NCI-H2107 (cell line): ENCODE results near the gene AMY1A.
"Not testable (repeated sequence)": the region's sequence is repeated elsewhere in the genome, so short reads cannot be mapped to it uniquely, and the experiment has no call there.

ENCODE experiments used
- DNase-seq: peaks from one replicate; lab custom pipeline; 2025; lab: John Stamatoyannopoulos, UW

AMY1A gene

DNA sequence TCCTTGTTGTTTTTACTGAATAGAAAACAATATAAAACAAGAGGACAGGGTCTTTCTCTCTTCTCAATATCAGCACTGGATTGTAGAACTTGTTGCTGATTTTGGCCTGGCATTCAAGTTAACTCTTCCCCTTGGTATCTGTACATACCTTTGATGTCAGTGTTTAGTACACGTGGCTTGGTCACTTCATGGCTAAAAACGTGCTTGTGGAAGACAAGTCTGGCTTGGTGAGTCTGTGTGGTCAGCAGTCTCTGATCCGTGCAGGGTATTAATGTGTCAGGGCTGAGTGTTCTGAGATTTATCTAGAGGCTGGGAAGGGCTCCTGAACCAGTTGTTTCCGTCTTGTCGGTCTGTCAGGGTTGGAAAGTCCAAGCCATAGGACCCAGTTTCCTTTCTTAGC lies at the start of gene AMY1A:
Gene AMY1A, plus strand, starts transcription at position 301 of the 400 bp plus-strand sequence. CDS start 571 bp downstream, outside the sequence.
- not testable (repeated sequence) for DNase-seq

DNA sequence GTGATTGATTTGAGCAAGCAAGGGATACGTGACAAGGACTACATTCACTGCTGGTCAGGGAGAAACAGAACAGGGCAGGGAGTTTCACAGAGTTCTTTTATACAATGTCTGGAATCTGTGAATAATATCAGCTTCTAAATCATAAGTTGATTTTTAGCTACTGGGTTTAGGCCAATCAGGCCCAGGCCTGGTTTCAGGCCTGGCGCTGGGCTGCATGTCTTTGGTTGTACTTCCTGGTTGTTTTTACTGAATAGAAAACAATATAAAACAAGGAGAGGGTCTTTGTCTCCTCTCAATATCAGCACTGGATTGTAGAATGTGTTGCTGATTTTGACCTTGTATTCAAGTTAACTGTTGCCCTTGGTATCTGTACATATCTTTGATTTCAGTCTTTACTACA lies 39.2 kb upstream of the AMY1A start:
- no peak for DNase-seq

DNA sequence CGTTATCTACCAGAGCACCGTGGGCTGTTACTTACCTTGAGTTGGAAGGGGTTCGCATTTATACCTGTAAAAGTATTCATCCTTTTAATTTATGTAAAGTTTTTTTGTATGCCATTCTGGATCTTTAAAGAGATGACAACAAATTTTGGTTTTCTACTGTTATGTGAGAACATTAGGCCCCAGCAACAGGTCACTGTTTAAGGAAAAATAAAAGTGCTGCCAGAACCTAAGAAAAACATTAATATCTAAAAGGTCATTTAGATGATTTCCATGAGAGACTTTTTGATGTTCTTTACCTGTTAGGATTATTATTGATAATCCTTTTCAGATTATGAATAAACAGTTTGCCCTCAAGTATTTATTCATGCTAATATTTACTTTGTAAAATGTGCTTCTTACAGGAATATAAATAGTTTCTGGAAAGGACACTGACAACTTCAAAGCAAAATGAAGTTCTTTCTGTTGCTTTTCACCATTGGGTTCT lies 38.5 kb upstream of the AMY1A start, which contains the start of gene AMY2A:
Gene AMY2A, plus strand, starts transcription at position 434 of the 484 bp plus-strand sequence. Its CDS starts 14 bp downstream, at position 448.
- not testable (repeated sequence) for DNase-seq

DNA sequence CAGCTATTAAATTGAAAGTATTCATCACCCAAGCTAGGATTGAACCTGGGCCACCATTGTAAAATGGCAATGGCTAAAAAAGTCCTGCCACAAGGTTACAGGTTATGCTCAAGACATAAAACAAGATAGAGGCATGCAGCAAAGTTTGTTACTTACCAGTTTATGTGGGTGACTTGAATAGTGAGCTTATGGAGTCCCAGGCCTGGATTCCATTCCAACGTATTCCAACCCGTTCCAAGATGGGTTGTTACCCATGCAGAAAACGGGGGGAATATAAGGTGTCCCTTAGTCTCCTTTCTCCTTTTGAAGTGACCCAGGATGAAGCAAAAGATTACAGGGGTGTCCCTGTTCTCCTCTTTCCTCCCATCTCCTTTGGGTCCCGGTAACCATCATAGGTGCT lies 28.1 kb upstream of the AMY1A start:
- not testable (repeated sequence) for DNase-seq

DNA sequence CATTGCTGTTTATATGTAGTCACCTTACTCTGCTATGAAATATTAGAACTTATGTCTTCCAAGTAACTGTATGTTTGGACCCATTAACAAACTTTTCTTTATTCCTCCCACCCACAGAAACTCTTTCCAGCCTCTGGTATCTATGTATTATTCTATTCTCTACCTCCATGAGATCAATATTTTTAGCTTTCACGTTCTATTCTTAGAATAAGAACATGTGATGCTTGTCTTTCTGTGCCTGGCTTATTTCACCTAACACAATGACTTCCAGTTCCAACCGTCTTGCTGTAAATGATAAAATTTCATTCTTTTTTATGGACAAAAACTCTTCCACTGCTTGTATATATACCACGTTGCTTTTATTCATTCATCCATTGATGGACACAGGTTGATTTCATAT lies 14.4 kb upstream of the AMY1A start:
- DNase-seq, result not testable (repeated sequence)

DNA sequence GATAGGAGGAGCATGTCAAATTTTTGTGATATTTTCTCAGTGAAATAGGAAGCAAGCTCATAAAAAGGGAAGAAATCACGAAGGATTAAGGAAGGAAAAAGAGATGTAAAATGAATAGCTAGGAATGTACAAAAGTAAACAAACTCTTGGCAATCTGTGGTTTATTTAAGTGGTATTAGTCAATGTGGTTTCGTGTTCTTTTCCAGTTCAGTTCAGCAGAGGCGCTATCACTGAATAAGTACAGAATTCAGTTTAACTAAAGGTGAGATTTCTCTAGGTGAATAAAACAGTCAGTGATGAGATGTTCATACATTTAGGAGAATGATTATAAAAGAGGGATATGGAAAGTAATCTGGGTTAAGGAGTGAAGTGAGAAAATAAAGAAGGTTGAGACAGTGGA lies 11.7 kb upstream of the AMY1A start:
- not testable (repeated sequence) for DNase-seq

DNA sequence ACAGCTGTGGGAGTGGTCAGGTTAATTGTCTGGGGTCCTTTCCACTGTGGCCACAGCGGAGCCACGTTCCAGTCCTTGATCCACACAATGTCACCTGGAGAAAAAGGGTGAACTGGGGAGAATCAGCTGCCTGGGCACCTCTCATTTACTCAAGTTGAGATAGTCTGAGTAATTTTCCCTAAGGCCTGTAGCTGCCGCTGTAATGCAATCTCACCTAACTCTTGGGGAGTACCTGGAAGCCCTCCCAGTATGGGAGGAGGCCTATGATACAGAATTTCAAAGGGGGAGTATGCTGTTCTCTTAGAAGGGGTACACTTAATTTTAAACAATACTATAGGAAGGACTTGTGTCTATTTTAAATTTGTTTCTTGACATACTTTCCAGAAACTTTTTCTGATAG lies 5.3 kb upstream of the AMY1A start:
- not testable (repeated sequence) for DNase-seq

DNA sequence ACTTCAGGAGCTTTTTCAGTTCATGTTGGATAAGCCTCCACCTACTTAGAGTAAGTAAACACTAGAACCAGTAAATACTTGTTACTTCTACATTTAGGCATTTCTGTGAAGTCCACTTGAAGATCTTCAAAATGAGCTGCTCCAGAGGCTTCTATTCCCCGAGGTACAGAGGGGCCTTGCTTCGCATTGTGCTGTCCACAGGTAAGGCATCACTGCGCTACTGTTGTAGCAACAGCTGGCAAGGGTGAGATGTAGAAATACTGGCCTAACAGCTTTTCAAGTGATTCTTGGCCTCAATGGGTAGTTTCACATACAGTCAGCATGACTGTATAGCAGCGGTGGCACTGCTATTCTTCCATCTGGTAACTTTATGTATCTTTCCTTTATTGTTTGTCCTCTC lies 4.7 kb upstream of the AMY1A start:
- DNase-seq, result not testable (repeated sequence)

DNA sequence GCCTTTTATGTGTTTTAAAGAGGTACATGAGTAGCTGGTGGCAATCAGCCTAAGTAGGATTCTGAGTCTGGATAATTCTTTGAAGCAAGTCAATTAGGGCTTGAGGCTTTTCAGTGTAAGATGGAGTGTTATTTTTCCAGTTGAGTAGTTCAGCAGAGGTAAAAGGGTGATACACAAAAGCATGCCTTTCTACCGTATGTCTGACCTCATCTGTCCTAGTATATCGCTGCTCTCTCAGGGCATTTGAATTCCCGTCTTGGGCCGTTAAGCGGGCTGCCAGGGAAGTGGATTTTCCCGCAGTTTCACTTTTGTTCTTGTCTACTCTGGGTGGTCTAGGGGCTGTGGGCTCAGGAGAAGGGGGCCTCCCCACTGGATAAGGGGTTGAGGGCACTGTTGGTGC lies 1.4 kb upstream of the AMY1A start:
- not testable (repeated sequence) for DNase-seq

DNA sequence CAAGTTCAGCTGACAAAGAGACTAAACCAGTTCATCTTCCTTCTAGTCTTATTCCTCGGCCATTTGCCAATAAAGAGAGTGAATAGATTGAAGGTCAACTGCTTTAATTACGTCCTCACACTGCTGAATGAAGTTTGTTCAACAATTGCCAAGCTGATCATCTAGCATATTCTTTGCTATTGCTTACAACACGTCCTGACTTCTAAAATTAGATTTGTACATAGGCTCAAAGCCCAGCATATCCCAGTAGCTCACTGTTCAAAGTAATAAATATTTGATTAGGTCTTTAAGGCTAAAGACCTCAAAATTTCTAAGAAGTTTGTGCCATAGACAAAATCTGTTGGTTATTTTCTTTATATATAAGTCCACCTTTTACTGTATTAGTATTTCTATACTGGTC lies 20.8 kb downstream of the AMY1A start:
- DNase-seq, result not testable (repeated sequence)

DNA sequence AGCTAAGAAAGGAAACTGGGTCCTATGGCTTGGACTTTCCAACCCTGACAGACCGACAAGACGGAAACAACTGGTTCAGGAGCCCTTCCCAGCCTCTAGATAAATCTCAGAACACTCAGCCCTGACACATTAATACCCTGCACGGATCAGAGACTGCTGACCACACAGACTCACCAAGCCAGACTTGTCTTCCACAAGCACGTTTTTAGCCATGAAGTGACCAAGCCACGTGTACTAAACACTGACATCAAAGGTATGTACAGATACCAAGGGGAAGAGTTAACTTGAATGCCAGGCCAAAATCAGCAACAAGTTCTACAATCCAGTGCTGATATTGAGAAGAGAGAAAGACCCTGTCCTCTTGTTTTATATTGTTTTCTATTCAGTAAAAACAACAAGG lies 40.5 kb downstream of the AMY1A start, which contains the start of gene AMY1B:
Gene AMY1B, minus strand, starts transcription at position 101 of the 400 bp plus-strand sequence. CDS start 571 bp downstream, outside the sequence.
- DNase-seq, result not testable (repeated sequence)

DNA sequence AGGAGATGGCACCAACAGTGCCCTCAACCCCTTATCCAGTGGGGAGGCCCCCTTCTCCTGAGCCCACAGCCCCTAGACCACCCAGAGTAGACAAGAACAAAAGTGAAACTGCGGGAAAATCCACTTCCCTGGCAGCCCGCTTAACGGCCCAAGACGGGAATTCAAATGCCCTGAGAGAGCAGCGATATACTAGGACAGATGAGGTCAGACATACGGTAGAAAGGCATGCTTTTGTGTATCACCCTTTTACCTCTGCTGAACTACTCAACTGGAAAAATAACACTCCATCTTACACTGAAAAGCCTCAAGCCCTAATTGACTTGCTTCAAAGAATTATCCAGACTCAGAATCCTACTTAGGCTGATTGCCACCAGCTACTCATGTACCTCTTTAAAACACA lies 41.9 kb downstream of the AMY1A start:
- not testable (repeated sequence) for DNase-seq

DNA sequence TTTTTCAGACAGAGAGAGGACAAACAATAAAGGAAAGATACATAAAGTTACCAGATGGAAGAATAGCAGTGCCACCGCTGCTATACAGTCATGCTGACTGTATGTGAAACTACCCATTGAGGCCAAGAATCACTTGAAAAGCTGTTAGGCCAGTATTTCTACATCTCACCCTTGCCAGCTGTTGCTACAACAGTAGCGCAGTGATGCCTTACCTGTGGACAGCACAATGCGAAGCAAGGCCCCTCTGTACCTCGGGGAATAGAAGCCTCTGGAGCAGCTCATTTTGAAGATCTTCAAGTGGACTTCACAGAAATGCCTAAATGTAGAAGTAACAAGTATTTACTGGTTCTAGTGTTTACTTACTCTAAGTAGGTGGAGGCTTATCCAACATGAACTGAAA lies 45.1 kb downstream of the AMY1A start:
- not testable (repeated sequence) for DNase-seq

DNA sequence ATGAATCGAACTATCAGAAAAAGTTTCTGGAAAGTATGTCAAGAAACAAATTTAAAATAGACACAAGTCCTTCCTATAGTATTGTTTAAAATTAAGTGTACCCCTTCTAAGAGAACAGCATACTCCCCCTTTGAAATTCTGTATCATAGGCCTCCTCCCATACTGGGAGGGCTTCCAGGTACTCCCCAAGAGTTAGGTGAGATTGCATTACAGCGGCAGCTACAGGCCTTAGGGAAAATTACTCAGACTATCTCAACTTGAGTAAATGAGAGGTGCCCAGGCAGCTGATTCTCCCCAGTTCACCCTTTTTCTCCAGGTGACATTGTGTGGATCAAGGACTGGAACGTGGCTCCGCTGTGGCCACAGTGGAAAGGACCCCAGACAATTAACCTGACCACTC lies 45.7 kb downstream of the AMY1A start:
- not testable (repeated sequence) for DNase-seq

DNA sequence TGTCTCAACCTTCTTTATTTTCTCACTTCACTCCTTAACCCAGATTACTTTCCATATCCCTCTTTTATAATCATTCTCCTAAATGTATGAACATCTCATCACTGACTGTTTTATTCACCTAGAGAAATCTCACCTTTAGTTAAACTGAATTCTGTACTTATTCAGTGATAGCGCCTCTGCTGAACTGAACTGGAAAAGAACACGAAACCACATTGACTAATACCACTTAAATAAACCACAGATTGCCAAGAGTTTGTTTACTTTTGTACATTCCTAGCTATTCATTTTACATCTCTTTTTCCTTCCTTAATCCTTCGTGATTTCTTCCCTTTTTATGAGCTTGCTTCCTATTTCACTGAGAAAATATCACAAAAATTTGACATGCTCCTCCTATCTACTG lies 52.1 kb downstream of the AMY1A start:
- not testable (repeated sequence) for DNase-seq

DNA sequence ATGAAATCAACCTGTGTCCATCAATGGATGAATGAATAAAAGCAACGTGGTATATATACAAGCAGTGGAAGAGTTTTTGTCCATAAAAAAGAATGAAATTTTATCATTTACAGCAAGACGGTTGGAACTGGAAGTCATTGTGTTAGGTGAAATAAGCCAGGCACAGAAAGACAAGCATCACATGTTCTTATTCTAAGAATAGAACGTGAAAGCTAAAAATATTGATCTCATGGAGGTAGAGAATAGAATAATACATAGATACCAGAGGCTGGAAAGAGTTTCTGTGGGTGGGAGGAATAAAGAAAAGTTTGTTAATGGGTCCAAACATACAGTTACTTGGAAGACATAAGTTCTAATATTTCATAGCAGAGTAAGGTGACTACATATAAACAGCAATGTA lies 54.8 kb downstream of the AMY1A start:
- not testable (repeated sequence) for DNase-seq
